KOPT-K1 (cell line): Measurements from ENCODE around the gene GSG1L.

ENCODE experiments used
- H3K27ac ChIP-seq: fragments of 200-600 bp; sonication (generic); 2 replicates; pipeline ENCODE4 v1.5.1; 2016; ENCODE audit warnings: antibody characterized with exemption, mild to moderate bottlenecking, low read depth, low read length; ENCODE audit not compliant: poor library complexity, severe bottlenecking
- H3K36me3 ChIP-seq: fragments of 200-600 bp; sonication (generic); 2 replicates; pipeline ENCODE4 v1.5.1; 2017; ENCODE audit warnings: antibody characterized with exemption, mild to moderate bottlenecking, low read length, moderate library complexity; ENCODE audit not compliant: insufficient read depth
- H3K9me3 ChIP-seq: fragments of 200-600 bp; sonication (generic); 2 replicates; pipeline ENCODE4 v1.5.1; 2017; ENCODE audit warnings: antibody characterized with exemption, low read length, mild to moderate bottlenecking; ENCODE audit not compliant: insufficient read depth, poor library complexity, severe bottlenecking

GSG1L gene

GRCh38 chr16:27976990-27977389, 86.5 kb downstream of the GSG1L start:
- H3K27ac ChIP-seq, result no peak overlapping the region
- H3K36me3 ChIP-seq, result no peaks in the 10 kb centered on the region
- H3K9me3 ChIP-seq, result peaks cover under 1% of the 10 kb centered on the region

- peaks cover 8% of the 10 kb centered on the region for H3K9me3 ChIP-seq
- no peaks in the 10 kb centered on the region for H3K36me3 ChIP-seq
- H3K27ac ChIP-seq, result no peak overlapping the region
Measured at GRCh38 chr16:27974896-27975540, 88.5 kb downstream of the GSG1L start.

- H3K9me3 ChIP-seq, result peaks cover 8% of the 10 kb centered on the region
- no peak overlapping the region for H3K27ac ChIP-seq
- H3K36me3 ChIP-seq, result no peaks in the 10 kb centered on the region
Measured at GRCh38 chr16:27973678-27974077, 89.8 kb downstream of the GSG1L start.

- Histone ChIP-seq H3K27ac (no peak overlapping the region), H3K9me3 (peaks cover 8% of the 10 kb centered on the region), H3K36me3 (no peaks in the 10 kb centered on the region)
Measured at GRCh38 chr16:27972500-27972899, 91.0 kb downstream of the GSG1L start.

GRCh38 chr16:27969574-27969973, 93.9 kb downstream of the GSG1L start:
- no peaks in the 10 kb centered on the region for H3K36me3 ChIP-seq
- H3K27ac ChIP-seq, result no peak overlapping the region
- peaks cover 8% of the 10 kb centered on the region for H3K9me3 ChIP-seq

GRCh38 chr16:27967169-27967568, 96.3 kb downstream of the GSG1L start:
- no peak overlapping the region for H3K27ac ChIP-seq

GRCh38 chr16:27966756-27967155, 96.8 kb downstream of the GSG1L start:
- Histone ChIP-seq H3K27ac (no peak overlapping the region), H3K9me3 (peaks cover 5% of the 10 kb centered on the region), H3K36me3 (no peaks in the 10 kb centered on the region)

More at GRCh38 chr16:27967169-27967568, 96.3 kb downstream of the GSG1L start:
- peaks cover 8% of the 10 kb centered on the region for H3K9me3 ChIP-seq
- no peaks in the 10 kb centered on the region for H3K36me3 ChIP-seq

GRCh38 chr16:27965801-27966200, 97.7 kb downstream of the GSG1L start:
- no peaks in the 10 kb centered on the region for H3K36me3 ChIP-seq
- H3K9me3 ChIP-seq, result no peaks in the 10 kb centered on the region
- no peak overlapping the region for H3K27ac ChIP-seq

GRCh38 chr16:27963471-27963965, 100.0 kb downstream of the GSG1L start:
- Histone ChIP-seq H3K27ac (no peak overlapping the region), H3K36me3 (no peaks in the 10 kb centered on the region), H3K9me3 (no peaks in the 10 kb centered on the region)

GRCh38 chr16:27962197-27962596, 101.3 kb downstream of the GSG1L start:
- H3K36me3 ChIP-seq, result no peaks in the 10 kb centered on the region

GRCh38 chr16:27961296-27961620, 102.3 kb downstream of the GSG1L start:
- Histone ChIP-seq H3K9me3 (peaks cover 2% of the 10 kb centered on the region), H3K27ac (no peak overlapping the region), H3K36me3 (no peaks in the 10 kb centered on the region)

More at GRCh38 chr16:27962197-27962596, 101.3 kb downstream of the GSG1L start:
- Histone ChIP-seq H3K27ac (no peak overlapping the region), H3K9me3 (no peaks in the 10 kb centered on the region)

- Histone ChIP-seq H3K27ac (no peak overlapping the region), H3K36me3 (no peaks in the 10 kb centered on the region), H3K9me3 (peaks cover 6% of the 10 kb centered on the region)
Measured at GRCh38 chr16:27960619-27961295, 102.8 kb downstream of the GSG1L start.

- no peak overlapping the region for H3K27ac ChIP-seq
- no peaks in the 10 kb centered on the region for H3K36me3 ChIP-seq
- peaks cover 13% of the 10 kb centered on the region for H3K9me3 ChIP-seq
Measured at GRCh38 chr16:27959914-27960313, 103.6 kb downstream of the GSG1L start.

GRCh38 chr16:27954191-27954590, 109.3 kb downstream of the GSG1L start:
- Histone ChIP-seq H3K9me3 (peaks cover 22% of the 10 kb centered on the region), H3K27ac (no peak overlapping the region), H3K36me3 (no peaks in the 10 kb centered on the region)

- H3K9me3 ChIP-seq, result peaks cover 22% of the 10 kb centered on the region
- H3K36me3 ChIP-seq, result no peaks in the 10 kb centered on the region
- H3K27ac ChIP-seq, result no peak overlapping the region
Measured at GRCh38 chr16:27952811-27953210, 110.7 kb downstream of the GSG1L start.
